ENCODE data around the gene JAZF1. TPM values are rescaled to one million over a fixed set of nuclear protein-coding genes. Genes with fewer than 3 reads are reported as not detected.

JAZF1 gene
- total RNA-seq, 1 donor from 2014 or later, result 29.4 TPM

GRCh38 chr7:28055161-28055544 lies 125.4 kb downstream of the JAZF1 start:
- no peaks in the 10 kb centered on the region for H3K27me3 ChIP-seq (ENCODE audit: low read depth)
- H3K9me3 ChIP-seq (replicated peaks), result no peaks in the 10 kb centered on the region
- no peak overlapping the region for H3K27ac ChIP-seq (replicated peaks)
- no peak for TF ChIP-seq CTCF (IDR thresholded peaks at IDR 0.05; ENCODE audit: borderline replicate concordance)
- H3K36me3 ChIP-seq, result no peaks in the 10 kb centered on the region
- intact Hi-C loops (cut with micrococcal nuclease), result no loop called here
- DNase-seq, result no peak
- no peak overlapping the region for H3K4me3 ChIP-seq
- peaks cover 32% of the 10 kb centered on the region for H3K4me1 ChIP-seq

GRCh38 chr7:28054531-28055160 lies 125.9 kb downstream of the JAZF1 start:
- intact Hi-C loops (cut with micrococcal nuclease), result no loop called here
- Histone ChIP-seq H3K36me3 (no peaks in the 10 kb centered on the region), H3K4me1 (peaks cover 32% of the 10 kb centered on the region), H3K9me3 (replicated peaks) (no peaks in the 10 kb centered on the region), H3K27me3 (ENCODE audit: low read depth) (no peaks in the 10 kb centered on the region), H3K27ac (replicated peaks) (no peak overlapping the region), H3K4me3 (no peak overlapping the region)
- no peak for DNase-seq
- TF ChIP-seq CTCF (IDR thresholded peaks at IDR 0.05; ENCODE audit: borderline replicate concordance), result no peak

- intact Hi-C loops (cut with micrococcal nuclease), result no loop called here
- no peak overlapping the region for H3K27ac ChIP-seq (replicated peaks)
- no peaks in the 10 kb centered on the region for H3K36me3 ChIP-seq
- no peak for DNase-seq
- no peak for TF ChIP-seq CTCF (IDR thresholded peaks at IDR 0.05; ENCODE audit: borderline replicate concordance)
- H3K4me3 ChIP-seq, result no peak overlapping the region
- no peaks in the 10 kb centered on the region for H3K9me3 ChIP-seq (replicated peaks)
- H3K4me1 ChIP-seq, result peaks cover 32% of the 10 kb centered on the region
- no peaks in the 10 kb centered on the region for H3K27me3 ChIP-seq (ENCODE audit: low read depth)
These were observed 127.7 kb downstream of the JAZF1 start for GRCh38 chr7:28052933-28053332.

- no peaks in the 10 kb centered on the region for H3K36me3 ChIP-seq
- H3K4me3 ChIP-seq, result no peak overlapping the region
- H3K4me1 ChIP-seq, result peaks cover 10% of the 10 kb centered on the region
- H3K27me3 ChIP-seq (ENCODE audit: low read depth), result no peaks in the 10 kb centered on the region
- no peak overlapping the region for H3K27ac ChIP-seq (replicated peaks)
- no peak for DNase-seq
- TF ChIP-seq CTCF (IDR thresholded peaks at IDR 0.05; ENCODE audit: borderline replicate concordance), result no peak
- intact Hi-C loops (cut with micrococcal nuclease), result no loop called here
- no peaks in the 10 kb centered on the region for H3K9me3 ChIP-seq (replicated peaks)
These were observed 131.9 kb downstream of the JAZF1 start for GRCh38 chr7:28048694-28049093.

GRCh38 chr7:28046035-28046434 lies 134.6 kb downstream of the JAZF1 start:
- no peaks in the 10 kb centered on the region for H3K27me3 ChIP-seq (ENCODE audit: low read depth)
- TF ChIP-seq CTCF (IDR thresholded peaks at IDR 0.05; ENCODE audit: borderline replicate concordance), result no peak
- H3K4me3 ChIP-seq, result no peak overlapping the region
- H3K4me1 ChIP-seq, result no peaks in the 10 kb centered on the region
- H3K36me3 ChIP-seq, result no peaks in the 10 kb centered on the region
- intact Hi-C loops (cut with micrococcal nuclease), result no loop called here
- no peaks in the 10 kb centered on the region for H3K9me3 ChIP-seq (replicated peaks)
- no peak overlapping the region for H3K27ac ChIP-seq (replicated peaks)
- DNase-seq, result no peak

Data from left ventricle myocardium inferior (tissue), 1 donor.